Measurements from ENCODE around the gene OPN4.

The OPN4 gene

DNA sequence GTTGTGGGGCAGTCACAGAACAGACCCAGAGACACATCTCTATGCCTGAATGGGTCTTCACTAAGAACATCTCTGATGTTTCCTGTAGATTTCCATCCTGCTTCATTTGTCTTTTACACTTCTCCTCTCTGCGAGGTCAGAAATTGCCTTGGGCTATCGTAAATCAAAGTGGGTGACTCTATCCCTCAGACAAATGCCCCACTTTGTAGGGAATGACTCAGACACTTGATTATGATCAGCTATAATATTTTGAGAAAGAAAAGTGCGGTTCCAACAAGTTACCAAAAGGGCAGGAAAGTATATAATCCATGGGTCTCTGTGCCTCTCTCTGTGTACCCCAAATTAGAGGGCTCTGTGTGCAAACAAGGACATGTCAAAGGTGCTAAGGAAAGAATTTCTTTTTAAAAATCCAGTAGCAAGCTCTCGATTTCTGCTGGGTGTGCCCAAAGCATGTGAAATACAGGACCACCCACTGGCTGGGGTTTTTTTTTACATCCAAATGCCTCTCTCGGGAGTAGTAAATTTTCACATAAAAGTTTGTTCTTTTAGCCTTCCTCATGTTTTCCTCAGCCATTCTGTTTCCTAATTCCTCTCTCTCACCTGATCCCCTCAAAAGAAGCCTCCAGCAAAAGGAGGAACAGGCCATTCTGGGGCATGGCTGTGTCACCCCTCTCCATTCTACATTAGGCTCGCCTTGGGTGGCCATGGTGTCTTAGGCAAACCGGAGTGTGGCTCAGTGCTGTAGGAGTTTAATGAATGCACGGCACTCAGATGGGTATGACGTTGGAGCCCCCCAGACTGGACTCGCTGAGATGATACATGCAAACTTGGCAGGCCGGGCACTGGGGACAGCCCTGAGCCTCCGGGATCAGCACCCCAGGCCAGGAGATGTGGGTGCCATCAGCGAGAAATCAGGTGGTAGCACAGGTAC, 6.3 kb upstream of the OPN4 start:
- no peak for DNase-seq (ENCODE audit: low read depth)

DNA sequence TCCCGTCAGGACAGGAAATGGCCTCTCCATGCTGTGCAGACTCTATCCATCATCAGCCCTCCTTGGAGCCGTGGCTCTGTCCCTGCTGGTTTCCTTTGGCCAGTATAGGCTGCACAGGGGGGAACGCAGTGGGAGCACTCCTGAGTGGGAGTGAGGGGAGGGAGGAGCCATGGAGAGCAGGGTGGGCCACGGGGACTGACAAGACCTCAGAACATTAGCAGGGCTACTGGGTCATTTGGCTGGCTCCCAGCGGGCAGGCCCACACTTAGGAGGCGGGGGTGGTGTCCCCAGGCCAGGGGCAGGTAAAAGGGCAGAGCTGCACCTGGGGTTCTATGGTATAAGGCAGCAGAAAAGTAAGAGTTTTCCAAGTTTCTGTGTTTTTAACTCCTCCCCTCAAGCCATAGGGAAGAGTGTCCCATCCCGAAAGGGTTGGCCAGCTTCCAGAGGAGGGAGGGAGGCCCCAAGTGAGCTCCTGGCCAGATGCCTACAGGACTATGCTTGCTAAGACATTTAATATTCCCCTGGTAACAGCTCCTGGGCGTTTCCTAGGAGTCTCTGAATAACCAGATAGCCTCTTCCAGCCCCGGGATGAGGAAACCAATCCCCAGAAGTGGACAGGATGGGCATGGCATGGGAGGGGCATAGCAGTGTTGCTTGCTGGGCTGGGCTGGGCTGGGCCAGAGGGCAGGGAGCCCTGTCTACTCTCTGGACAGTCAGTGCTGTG, 5.5 kb upstream of the OPN4 start:
- DNase-seq (ENCODE audit: low read depth) = no peak

DNA sequence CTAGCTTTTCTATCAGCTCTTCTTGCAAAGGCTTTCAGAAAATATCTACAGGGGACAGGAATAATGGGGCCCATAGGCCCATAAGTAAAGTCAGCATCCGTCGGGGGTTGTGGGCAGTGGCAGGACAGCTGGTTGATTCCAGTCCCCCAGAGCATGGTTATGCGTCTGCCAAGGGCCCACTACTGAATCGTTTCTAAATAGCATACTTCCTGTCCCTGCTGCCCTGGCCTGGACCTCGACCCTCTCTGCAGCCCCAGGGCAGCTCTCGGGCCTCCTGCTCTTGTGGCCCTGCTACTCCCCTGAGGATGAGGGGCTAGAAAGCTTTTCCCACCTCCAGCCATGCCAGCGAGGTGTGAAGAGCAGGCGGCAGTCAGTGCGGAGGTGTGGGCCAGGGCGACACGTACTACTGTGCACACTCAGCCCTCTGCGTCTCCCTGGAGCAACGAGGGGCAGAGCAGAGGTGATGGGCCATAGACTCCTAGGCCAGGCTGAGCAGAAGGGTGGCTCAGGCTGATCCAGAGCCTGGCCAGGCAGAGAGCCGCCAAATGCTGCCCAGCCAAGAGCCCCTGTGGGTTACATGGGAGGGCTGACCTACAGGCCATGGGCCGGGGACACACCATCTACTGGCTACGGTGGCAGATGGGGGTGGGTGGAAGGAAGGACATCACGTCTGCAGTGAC, 4.7 kb upstream of the OPN4 start:
- DNase-seq (ENCODE audit: low read depth) = no peak

DNA sequence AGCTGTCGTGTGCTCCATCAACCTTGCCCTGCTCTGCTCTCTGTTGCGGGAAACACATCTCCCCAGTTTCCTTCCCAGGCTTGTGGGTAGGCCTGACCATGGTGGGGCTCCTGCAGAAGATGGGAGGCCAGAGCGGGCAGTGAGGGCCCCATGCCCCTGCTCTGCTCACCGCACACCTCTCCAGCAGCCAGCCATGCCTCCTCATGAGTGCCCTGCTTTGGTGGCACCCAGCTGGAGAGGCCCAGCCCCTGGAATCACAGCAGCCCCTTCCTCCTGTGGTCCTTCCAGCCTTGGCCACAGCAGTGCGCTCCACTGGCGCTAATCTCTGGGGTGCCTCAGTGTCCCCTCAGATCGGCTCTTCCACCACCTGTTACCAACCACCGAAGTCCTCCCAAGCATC, 4.2 kb upstream of the OPN4 start:
- DNase-seq (ENCODE audit: low read depth) = no peak

DNA sequence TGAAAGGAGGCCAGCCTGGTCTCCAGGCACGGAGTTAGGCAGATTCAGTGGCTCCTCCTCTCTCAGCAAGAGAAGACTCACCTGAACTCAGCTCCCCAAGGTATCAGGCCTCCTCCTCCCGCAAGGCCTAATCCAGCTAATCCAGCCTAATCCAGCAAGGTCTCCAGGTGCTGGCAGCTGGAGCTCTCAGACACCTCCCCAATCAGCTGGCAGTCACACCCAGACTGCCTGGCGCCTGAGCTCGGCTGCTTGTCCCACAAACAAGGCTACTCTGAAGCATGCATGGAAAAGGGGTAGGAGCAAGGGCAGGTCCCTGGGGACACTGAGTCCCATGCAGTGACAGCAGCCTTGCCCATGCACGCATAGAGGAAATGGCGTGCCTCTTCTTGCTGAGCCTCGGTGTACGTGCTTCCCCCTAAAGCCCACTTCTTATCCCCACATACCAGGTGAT, 3.3 kb upstream of the OPN4 start:
- DNase-seq (ENCODE audit: low read depth) = no peak

DNA sequence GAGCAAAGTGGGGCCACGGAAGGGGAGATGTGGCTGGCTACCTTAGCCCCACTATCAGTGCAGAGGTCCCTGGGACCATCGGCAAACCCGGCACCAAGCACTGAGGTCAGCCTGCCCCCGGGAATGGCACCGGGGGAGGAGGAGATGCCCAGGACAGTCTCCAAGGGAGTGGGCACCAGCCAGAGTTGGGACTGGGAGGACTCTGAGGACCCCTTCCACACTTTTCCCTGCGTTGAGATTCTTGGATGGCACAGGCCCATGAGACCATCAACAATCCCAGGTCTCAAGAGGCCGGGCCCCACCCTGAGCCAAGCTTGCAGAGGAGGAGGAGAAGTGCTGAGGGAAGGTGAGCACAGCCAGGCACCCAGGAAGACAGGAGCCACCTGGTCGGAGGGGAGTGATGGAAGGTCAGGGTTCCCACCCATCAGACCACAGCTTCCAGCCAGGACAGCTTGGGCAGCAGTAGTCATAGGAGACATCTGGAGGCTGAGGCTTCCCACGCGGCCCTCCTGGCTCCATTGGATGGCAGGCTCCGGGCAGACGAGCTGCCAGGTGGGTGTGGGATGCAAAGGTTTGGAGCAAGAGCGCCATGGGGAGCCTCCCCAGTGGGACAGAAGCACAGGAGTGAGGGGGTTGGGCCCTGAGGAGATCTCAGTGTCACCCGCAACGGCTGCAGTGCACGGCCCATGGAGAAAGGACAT, 2.6 kb upstream of the OPN4 start:
- DNase-seq (ENCODE audit: low read depth) = no peak

DNA sequence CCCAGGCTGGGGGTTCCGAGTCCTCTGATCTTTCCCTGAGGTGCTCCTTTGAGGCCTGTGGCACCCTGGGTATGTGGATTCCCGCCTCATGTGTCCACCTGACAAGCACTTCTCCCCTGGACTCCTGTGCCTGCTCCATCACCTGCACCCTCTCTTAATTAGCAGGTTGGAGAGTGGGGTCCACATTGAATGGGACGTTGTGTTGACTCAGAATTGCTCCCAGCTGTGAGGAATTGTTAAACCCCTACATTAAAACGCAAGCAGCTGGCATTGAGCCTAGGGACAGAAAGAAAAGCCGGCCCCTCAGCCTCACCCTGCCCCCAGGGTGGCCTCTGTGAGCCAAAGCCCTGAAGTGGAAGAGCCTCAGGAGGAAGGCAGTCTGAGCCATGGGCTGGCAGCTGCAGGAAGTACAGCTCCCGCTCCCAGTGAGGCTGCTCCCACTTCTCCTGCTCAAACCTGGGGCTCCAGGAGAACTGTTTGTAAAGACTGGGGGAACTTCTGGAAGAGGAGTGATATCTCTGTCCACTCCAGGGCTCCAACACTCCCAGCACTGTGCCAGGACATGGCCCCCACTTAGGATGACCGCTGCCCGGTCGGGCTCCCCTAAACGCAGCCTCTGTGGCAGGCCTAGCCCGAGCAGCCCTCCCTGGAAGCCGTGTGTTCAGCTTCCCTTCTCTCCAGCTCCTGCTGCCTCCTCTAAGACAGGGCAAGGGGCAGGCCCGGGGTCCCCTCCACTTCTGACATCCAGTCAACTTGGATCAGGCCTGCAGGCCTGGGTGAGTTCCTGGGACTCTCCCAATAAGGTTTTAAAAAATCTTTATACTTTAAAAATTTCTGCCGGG, 1.8 kb upstream of the OPN4 start:
- no peak for DNase-seq (ENCODE audit: low read depth)

DNA sequence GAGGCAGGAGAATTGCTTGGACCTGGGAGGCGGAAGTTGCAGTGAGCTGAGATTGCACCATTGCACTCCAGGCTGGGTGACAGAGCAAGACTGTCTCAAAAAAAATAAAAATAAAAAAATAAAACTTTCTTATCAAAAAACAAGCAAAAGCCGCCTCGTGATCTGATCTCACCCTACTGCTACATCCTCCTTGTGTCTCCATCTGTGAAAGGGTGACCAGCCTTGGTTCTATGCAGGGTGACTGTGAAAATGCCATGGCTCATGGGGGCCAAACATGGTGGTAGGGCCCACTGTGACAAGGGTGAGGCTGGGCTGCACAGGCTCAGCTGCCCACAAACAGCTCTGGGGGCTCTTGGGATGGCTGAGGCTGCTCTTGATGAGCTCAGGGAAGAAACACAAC, 968 bp upstream of the OPN4 start:
- DNase-seq (ENCODE audit: low read depth) = no peak

DNA sequence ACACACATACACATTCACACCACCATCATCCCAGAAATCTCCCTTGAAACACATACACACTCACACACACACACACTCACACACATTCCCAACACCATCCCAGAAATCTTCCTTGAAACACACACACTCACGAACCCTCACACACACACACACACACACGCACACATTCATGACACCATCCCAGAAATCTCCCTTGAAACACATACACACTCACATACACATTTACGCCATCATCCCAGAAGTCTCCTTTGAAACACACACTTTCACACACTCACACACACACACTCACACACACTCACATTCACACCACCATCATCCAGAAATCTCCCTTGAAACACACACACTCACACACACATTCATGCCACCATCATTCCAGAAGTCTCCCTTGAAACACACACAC, 360 bp upstream of the OPN4 start:
- DNase-seq (ENCODE audit: low read depth) = no peak

DNA sequence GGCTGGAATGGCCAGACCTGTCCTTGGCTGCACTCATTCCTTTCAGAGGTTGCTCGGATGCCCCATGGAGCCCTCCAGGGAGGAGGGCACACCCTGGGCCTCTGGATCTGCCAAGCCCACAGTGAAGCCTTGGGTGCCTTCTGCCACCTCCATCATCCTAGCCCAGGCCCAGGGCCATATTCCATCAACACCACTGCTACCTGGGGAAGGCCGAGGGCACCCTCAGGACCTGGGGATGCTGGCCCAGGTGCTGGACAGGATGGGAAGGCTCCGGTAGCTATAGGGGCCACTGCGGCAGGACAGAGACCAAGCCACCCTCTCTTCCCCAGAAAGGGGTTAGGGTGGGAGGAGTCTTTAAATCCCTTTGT, 810 bp downstream of the OPN4 start:
- no peak for DNase-seq (ENCODE audit: low read depth)

DNA sequence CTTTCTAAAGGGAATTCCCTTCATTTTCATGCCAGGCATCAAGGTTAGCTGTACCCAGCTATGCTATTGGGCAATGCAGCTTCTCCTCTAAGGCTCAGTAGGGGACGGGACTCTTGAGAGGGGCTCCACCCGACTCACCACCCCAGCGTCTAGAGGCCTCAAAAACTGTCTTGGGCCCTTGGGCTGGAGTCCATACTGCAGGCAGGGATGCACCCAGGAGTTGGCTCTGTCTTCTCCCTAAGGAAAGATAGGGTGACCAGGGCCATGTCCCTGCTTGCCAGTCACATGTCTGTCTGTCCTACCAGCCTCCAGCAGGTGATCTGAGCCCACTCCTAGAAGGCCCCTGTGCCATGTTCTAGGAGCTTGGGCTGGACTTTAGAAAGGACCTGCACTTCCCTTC, 1.2 kb downstream of the OPN4 start:
- DNase-seq (ENCODE audit: low read depth) = no peak

DNA sequence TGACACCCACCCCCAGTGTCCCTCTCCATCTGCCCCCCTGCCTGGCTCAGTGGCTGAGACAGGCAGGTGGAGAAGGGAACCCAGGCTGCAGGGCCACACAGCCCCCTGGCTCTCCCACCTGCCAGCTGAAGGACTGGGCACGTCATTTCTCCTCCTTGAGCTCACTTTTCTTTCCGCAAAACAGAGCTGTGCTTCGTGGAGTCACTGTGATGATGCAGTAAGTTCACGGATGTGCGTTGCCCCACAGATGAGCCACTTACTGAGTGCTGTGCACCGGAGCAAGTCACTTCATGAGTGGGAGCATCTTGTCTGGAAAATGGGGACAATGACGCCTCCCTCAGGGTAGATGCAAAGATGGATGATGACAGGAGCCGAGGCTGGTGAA, 2.7 kb downstream of the OPN4 start:
- no peak for DNase-seq (ENCODE audit: low read depth)

DNA sequence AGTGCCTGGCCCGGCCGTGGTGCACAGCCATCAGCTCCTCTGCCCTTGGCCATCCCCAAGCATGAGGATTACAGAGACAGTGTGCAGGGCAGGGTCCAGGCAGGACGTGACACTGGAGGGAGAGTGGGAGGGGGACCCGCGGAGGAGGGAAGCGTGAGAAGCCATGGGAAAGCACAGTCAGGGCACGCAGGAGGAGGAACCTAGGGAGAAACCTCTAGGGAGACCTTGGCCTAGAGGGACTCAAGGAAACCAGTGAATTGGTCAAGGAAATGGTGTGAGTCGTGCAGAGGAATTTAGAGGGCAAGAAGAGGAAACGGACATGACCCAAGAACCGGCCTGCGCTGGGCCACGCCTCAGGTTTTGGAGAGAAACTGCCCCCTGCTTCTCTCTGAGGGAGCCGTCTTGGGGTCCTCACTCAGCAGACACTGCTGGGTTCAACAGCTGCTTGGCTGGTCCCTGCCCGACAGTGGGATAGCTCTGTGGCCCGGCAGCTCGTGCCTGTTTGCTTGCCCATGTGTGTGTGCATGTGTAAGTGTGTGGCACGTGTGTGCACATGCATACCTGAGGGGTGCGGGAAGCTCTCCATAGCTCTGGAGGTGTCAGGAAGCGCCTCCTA, 3.2 kb downstream of the OPN4 start:
- no peak for DNase-seq (ENCODE audit: low read depth)

DNA sequence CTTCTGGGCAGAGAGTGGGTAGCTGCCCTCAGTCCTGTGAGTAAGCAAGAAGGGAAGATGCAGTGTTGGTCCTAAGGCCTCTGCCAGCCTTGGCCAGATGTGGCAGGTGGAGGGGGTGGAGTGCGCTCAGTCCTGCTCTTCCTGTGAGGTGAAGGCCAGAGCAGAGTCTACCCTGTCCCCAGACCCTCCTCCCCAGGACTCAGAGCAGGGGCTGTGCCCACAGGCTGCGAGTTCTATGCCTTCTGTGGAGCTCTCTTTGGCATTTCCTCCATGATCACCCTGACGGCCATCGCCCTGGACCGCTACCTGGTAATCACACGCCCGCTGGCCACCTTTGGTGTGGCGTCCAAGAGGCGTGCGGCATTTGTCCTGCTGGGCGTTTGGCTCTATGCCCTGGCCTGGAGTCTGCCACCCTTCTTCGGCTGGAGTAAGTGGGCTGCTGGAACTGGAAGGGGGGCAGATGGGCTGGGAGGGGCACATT, 4.0 kb downstream of the OPN4 start:
- DNase-seq (ENCODE audit: low read depth) = no peak

DNA sequence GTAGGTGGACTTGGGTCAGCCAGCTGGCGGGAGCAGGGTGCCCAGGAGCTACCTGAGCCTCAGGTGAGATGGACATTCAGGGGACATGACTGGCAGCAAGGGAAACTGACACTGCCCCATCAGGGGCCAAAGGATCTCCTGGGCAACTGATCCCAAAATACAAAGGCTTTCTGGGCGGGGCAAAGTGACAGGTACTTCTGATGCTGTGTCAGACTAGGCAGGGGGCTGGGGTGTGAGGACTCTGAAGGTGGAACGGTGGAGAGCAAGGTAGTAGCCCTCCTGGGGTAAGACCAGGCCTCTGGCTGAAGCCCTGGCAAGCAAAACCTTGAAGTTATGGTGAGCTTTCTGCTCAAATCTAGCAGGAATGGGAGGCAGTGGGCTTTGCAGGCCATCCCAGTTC, 4.4 kb downstream of the OPN4 start:
- no peak for DNase-seq (ENCODE audit: low read depth)

DNA sequence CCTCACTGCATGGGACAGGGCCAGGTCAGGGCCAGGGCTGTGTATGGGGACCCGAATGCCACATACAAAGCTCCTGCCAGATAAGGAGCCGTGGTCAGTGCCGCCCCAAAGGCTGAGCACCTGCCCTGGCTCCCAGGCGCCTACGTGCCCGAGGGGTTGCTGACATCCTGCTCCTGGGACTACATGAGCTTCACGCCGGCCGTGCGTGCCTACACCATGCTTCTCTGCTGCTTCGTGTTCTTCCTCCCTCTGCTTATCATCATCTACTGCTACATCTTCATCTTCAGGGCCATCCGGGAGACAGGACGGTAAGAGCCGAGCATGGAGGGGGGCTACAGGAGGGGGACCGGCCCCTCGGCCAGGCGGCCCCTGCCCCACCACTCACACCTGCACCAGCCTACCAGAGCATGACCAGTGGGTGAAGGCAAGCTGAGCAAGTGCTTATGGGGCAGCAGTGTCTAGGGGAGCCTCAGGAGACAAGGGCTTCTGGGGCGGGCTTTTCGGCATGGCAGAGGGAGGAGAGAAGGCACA, 4.9 kb downstream of the OPN4 start:
- DNase-seq (ENCODE audit: low read depth) = no peak

DNA sequence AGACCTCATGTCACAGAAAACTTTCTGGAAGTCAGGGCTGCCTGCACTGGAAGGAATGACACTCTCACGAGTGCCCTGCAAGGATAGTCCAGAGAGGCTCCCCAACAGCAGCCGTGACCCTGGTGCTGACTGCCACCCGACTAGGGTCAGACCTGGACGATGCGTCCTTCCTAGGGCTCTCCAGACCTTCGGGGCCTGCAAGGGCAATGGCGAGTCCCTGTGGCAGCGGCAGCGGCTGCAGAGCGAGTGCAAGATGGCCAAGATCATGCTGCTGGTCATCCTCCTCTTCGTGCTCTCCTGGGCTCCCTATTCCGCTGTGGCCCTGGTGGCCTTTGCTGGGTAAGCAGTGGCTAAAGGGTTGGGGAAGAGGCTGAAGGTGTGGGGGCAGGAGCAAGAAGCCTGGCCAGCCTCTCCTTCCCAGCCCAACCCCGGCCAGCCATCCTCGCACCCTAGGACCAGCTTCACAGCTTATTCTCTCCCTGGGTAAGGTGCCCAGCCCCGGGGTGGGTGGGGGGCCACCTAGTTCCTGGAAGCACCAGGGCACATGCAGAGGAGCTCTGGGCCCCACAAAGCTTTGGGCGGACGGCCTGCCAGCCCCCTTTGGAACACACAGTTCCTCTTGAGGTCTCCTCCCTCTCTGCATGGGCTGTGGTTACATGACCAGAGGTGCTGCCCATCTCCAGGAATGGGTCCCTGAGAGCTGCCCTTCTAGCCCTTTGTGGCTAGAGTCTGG, 5.5 kb downstream of the OPN4 start:
- no peak for DNase-seq (ENCODE audit: low read depth)

DNA sequence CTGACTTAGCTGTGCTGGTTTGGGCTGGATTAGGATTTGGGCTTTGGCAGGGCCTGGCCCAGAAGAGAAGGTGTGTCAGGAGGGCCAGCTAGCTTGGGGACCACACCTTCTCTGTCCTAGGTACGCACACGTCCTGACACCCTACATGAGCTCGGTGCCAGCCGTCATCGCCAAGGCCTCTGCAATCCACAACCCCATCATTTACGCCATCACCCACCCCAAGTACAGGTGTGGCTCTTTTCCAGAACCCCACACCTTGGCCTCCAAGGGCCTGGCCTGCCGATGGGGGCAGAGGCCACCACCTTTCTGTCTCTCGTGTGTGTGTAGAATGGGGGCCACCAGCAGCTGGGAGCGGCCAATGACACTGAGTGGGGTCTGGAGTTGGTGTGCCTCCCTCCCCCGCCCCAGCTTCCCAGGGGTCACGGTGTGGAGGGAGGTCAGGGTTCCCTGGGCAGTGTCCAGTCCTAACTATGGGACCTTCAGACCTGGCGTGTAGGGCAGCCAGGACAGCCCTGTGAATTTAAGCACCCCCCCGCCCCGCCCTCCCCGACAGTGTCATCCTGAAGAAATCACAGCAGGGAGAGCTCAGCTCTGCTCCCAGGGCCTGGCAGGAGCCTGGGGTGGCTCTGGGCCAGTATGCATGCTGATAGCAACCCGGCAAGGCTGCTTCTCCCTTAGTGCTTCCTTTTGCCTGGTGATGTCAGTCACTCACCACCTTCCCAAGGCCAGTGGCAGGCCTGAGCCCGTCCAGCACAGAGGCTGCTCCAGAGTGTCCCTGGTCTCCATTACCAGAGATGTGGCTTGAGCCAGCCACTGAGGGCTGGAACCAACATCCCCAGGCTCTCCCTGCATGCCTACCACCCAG, 7.0 kb downstream of the OPN4 start:
- no peak for DNase-seq (ENCODE audit: low read depth)
